Lung (tissue), 16 donors: ENCODE measurements around the gene PARP9. TPM values are rescaled to one million over a fixed set of nuclear protein-coding genes. Genes with fewer than 3 reads are reported as not detected.

Experiments
- ATAC-seq: fragments of 200-7000 bp; cut with Tn5 transposase; one replicate; pipeline ENCODE4 v1.9.1; 2020; ENCODE audit warnings: moderate number of reproducible peaks; ENCODE audit not compliant: insufficient read depth, low FRiP score
- DNase-seq, 3 donors: peaks; one replicate each; pipeline ENCODE4 v3.0.0-alpha.2; 2013 to 2017
- H3K27ac ChIP-seq, 2 donors: one replicate each; pipeline ENCODE4 v1.5.1; 2013; ENCODE audit warnings: mild to moderate bottlenecking in 2 of 2, moderate library complexity in 2 of 2, control low read depth in 1 of 2, inconsistent platforms in 1 of 2, low read depth in 1 of 2, low read length in 1 of 2
- H3K27me3 ChIP-seq, 3 donors: one replicate each; pipeline ENCODE4 v1.5.1; 2013; ENCODE audit warnings: low read length in 2 of 3; ENCODE audit not compliant: control insufficient read depth in 3 of 3, insufficient read depth in 3 of 3
- H3K36me3 ChIP-seq, 4 donors: one replicate each; pipeline ENCODE4 v1.5.1; 2013; ENCODE audit warnings: low read length in 4 of 4, mild to moderate bottlenecking in 1 of 4, moderate library complexity in 1 of 4; ENCODE audit not compliant: control insufficient read depth in 4 of 4, insufficient read depth in 4 of 4
- H3K4me1 ChIP-seq, 5 donors: one replicate each; pipeline ENCODE4 v1.5.1; 2013; ENCODE audit warnings: low read length in 5 of 5, mild to moderate bottlenecking in 2 of 5, moderate library complexity in 1 of 5; ENCODE audit not compliant: control insufficient read depth in 5 of 5, insufficient read depth in 5 of 5
- H3K4me3 ChIP-seq: one replicate; pipeline ENCODE4 v1.5.1; 2013; ENCODE audit warnings: mild to moderate bottlenecking, control low read depth, moderate library complexity
- H3K9ac ChIP-seq, 2 donors: one replicate each; pipeline ENCODE4 v1.5.1; 2013; ENCODE audit warnings: low read length in 2 of 2, control low read depth in 1 of 2; ENCODE audit not compliant: insufficient read depth in 1 of 2
- H3K9me3 ChIP-seq, 4 donors: one replicate each; pipeline ENCODE4 v1.5.1; 2013; ENCODE audit warnings: low read length in 3 of 4, mild to moderate bottlenecking in 1 of 4, moderate library complexity in 1 of 4; ENCODE audit not compliant: control insufficient read depth in 4 of 4, insufficient read depth in 3 of 4
- CTCF ChIP-seq: IDR thresholded peaks from 2 replicates; pipeline ENCODE4 v1.5.1; 2012; ENCODE audit warnings: mild to moderate bottlenecking; ENCODE audit errors: control extremely low read depth, extremely low read depth
- WGBS, 2 donors: extraction: QIAGEN DNeasy Blood & Tissue Kit; methylation state at CpG; one replicate each; pipeline ENCODE4 v1.1.7; 2013; 5-methylcytosine and 5-hydroxymethylcytosine counted together
- long read RNA-seq, 5 donors: transcript quantifications; one replicate each; lab custom pipeline, GENCODE V29; 2026
- polyA plus RNA-seq, 2 donors: library from polyadenylated mRNA; stranded (reverse); fragments of 200-250 nt; gene quantifications; one replicate each; pipeline ENCODE4 v1.2.1, GENCODE V29; 2013
- total RNA-seq, 2 donors: library from RNA; depleted of rRNA in 1 of 2; stranded (reverse); fragments of >200 nt in 1 of 2; gene quantifications; one replicate each; pipeline ENCODE4 v1.2.1, GENCODE V29; 2014 to 2021
- donor health status: control.
- donor health status: control.
- donor health status: Bipolar disorder and iron deficiency.
- donor health status: healthy.
- donor health status: DM: yes; HTN: yes; CAD: no.

Gene PARP9
- total RNA-seq (10 to 100 TPM; 31.7 to 48.1 TPM), polyA plus RNA-seq (10 to 100 TPM; 34.9 to 57.0 TPM)
- long read RNA-seq, donor 1: 0 reads
- long read RNA-seq, donor 2: 0 reads
- long read RNA-seq, donor 3: 0 reads
- long read RNA-seq, donor 4: 0 reads
- long read RNA-seq, donor 5: 0 reads

- DNase-seq: peak; percentile 88 to 92 (median 89)
- Histone ChIP-seq H3K9ac (peak within 1 kb of the TSS; percentile 84 to 85), H3K4me3 (peak within 1 kb of the TSS; percentile 94), H3K9me3 (no peaks in the 10 kb centered on the region), H3K27ac (peak within 1 kb of the TSS; percentile 92 to 99), H3K4me1 (peaks cover 0 to 15% (median 9%) of the 10 kb centered on the region in 5 donors), H3K36me3 (peaks cover 6 to 16% (median 14%) of the 10 kb centered on the region in 4 donors), H3K27me3 (no peaks in the 10 kb centered on the region)
- ATAC-seq: peak; percentile 98
- no peak for TF ChIP-seq CTCF
- 0 to 1% methylated on average over 51 to 56 of the region's 56 CpGs for WGBS, 2 donors
Measured at GRCh38 chr3:122564155-122564912, at the start of gene PARP9, which contains the start of gene DTX3L. TSS of gene PARP9 (minus strand) at chr3:122564300. CDS start at chr3:122559620, 4,680 bp downstream. TSS of gene DTX3L (plus strand) at chr3:122564338. CDS start at chr3:122564427, 89 bp downstream.

- Histone ChIP-seq H3K4me1 (peaks cover 0 to 10% (median 0%) of the 10 kb centered on the region in 5 donors), H3K9ac (no peak overlapping the region), H3K9me3 (no peaks in the 10 kb centered on the region), H3K27ac (no peak overlapping the region), H3K27me3 (peaks cover 0 to 5% (median 0%) of the 10 kb centered on the region in 3 donors), H3K4me3 (no peak overlapping the region), H3K36me3 (no peaks in the 10 kb centered on the region)
- no peak for TF ChIP-seq CTCF
- DNase-seq (no peak), ATAC-seq (no peak)
- whole genome bisulfite sequencing, 2 donors: 89 to 93% methylated on average over 5 of the region's 5 CpGs
Measured at GRCh38 chr3:122612696-122613095, 48.6 kb upstream of the PARP9 start.

DNA sequence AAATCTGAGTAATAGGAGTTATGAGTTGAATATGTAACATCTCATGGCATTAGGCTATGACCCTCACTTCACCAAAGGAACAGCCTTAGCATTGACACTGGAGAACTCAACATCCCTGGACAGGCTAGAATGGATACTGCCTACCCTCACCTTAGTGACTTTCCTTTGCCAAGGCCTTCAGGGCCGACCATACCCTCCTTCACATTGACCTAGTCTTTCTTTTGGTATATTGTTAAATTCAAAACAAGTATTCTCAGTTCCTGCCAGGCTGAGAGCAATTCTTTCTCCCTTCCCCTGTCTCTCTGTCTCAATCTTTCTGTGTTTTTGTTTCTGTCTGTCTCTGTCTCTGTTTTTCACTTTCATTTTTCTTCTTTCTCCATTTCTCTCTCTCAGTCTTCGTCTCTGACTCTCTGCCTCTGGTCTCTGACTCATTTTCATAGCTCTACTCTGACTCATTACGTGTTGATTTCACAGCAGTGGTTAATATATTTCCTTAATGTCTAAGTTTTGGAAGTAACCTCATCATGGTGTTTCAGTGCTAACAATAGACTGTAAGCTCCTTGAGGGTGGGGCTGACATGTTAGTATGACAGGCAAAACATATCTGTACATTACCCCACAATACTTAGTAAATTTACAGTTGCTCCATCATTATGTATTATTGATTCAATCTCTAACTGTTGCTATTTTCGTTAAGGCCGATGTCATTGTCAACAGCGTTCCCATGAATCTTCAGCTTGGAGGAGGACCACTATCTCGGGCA is 45.9 kb upstream of the PARP9 start:
- ATAC-seq: no peak
- H3K9ac ChIP-seq: no peak overlapping the region
- WGBS, 2 donors: 80 to 86% methylated on average over 7 of the region's 7 CpGs

More for the DNA sequence above, 45.9 kb upstream of the PARP9 start:
- no peak overlapping the region for H3K27ac ChIP-seq
- no peaks in the 10 kb centered on the region for H3K27me3 ChIP-seq
- no peak overlapping the region for H3K4me3 ChIP-seq
- DNase-seq: no peak
- no peak for TF ChIP-seq CTCF
- H3K36me3 ChIP-seq: no peaks in the 10 kb centered on the region
- H3K4me1 ChIP-seq: peaks cover 0 to 10% (median 0%) of the 10 kb centered on the region in 5 donors
- no peaks in the 10 kb centered on the region for H3K9me3 ChIP-seq
